T-cell (primary cell): Measurements from ENCODE around the gene FTCDNL1. TPM values are rescaled to one million over a fixed set of nuclear protein-coding genes. Genes with fewer than 3 reads are reported as not detected.

ENCODE experiments used
- ATAC-seq, 4 experiments: fragments of 200-7000 bp in 3 of 4; fragments of 150-1000 bp in 1 of 4; cut with Tn5 transposase; replicated peaks in 1 of 4; 1 replicate in 3 of 4; 2 replicates in 1 of 4; pipeline ENCODE4 v1.10.0; 2021; ENCODE audit warnings: moderate library complexity in 3 of 4, mild to moderate bottlenecking in 2 of 4, moderate number of reproducible peaks in 1 of 4
- CTCF ChIA-PET, 2 donors: fragments of 300-600 bp; sonication (Branson Sonifier 250); formaldehyde crosslinking; loops; one replicate each; lab custom pipeline; 2022; ENCODE audit warnings: antibody characterized with exemption in 2 of 2; lab: Charles Lee
- POLR2A ChIA-PET, 2 donors: fragments of 300-600 bp; sonication (Branson Sonifier 250); formaldehyde crosslinking; loops; one replicate each; lab custom pipeline; 2022; ENCODE audit warnings: antibody characterized with exemption in 2 of 2; lab: Charles Lee
- DNase-seq, 35 experiments: peaks; one replicate each; pipeline versions ENCODE4 v3.0.0 to v3.0.0-alpha.2; 2013 to 2023
- H3K27ac ChIP-seq: one replicate; pipeline ENCODE4 v1.5.1; 2013; ENCODE audit warnings: low read length
- H3K27me3 ChIP-seq, 2 experiments: replicated peaks in 1 of 2; 1 replicate in 1 of 2; 2 replicates in 1 of 2; pipeline versions ENCODE4 v1.6.1 to v1.7.0; 2013; ENCODE audit warnings: low read length in 1 of 2, mixed read lengths in 1 of 2; ENCODE audit not compliant: control insufficient read depth in 2 of 2, insufficient read depth in 2 of 2; ENCODE audit errors: extremely low read depth in 1 of 2
- H3K36me3 ChIP-seq, 2 donors: 1 replicate in 1 of 2; 2 replicates in 1 of 2; pipeline versions ENCODE4 v1.6.1 to v1.7.0; 2013; ENCODE audit warnings: low read length in 1 of 2; ENCODE audit not compliant: control insufficient read depth in 2 of 2, insufficient read depth in 1 of 2; ENCODE audit errors: extremely low read depth in 1 of 2
- H3K4me1 ChIP-seq, 2 experiments: 1 replicate in 1 of 2; 2 replicates in 1 of 2; pipeline versions ENCODE4 v1.6.1 to v1.7.0; 2013; ENCODE audit warnings: low read length in 2 of 2, mixed read lengths in 1 of 2; ENCODE audit not compliant: insufficient read depth in 2 of 2, control insufficient read depth in 1 of 2; ENCODE audit errors: extremely low read depth in 1 of 2
- H3K4me3 ChIP-seq, 2 donors: 1 replicate in 1 of 2; 2 replicates in 1 of 2; pipeline versions ENCODE4 v1.5.1 to v1.7.0; 2013; ENCODE audit warnings: mild to moderate bottlenecking in 2 of 2, low read length in 1 of 2, moderate library complexity in 1 of 2; ENCODE audit not compliant: control insufficient read depth in 1 of 2; ENCODE audit errors: extremely low read depth in 1 of 2
- H3K9me3 ChIP-seq: 2 replicates; pipeline ENCODE4 v1.7.0; 2013
- H3K27ac Mint-ChIP-seq, 2 donors: one replicate each; pipeline ENCODE4 v1.8.0; 2020 to 2021; ENCODE audit warnings: mild to moderate bottlenecking in 2 of 2, mixed read lengths in 2 of 2
- H3K27me3 Mint-ChIP-seq, 2 donors: one replicate each; pipeline ENCODE4 v1.8.0; 2021 to 2022; ENCODE audit warnings: mixed read lengths in 2 of 2
- H3K36me3 Mint-ChIP-seq: one replicate; pipeline ENCODE4 v1.8.0; 2021; ENCODE audit warnings: mixed read lengths
- H3K4me1 Mint-ChIP-seq, 3 donors: one replicate each; pipeline ENCODE4 v1.8.0; 2020 to 2022; ENCODE audit warnings: mixed read lengths in 3 of 3, mild to moderate bottlenecking in 1 of 3
- H3K4me3 Mint-ChIP-seq, 3 donors: one replicate each; pipeline ENCODE4 v1.8.0; 2020 to 2022; ENCODE audit warnings: mild to moderate bottlenecking in 3 of 3, mixed read lengths in 3 of 3, moderate library complexity in 3 of 3
- H3K9me3 Mint-ChIP-seq, 3 donors: one replicate each; pipeline ENCODE4 v1.8.0; 2020 to 2022; ENCODE audit warnings: mixed read lengths in 3 of 3
- WGBS: methylation state at CpG from one replicate; pipeline ENCODE4 v1.1.5; 2013; ENCODE audit warnings: missing lambda C conversion rate; ENCODE audit not compliant: insufficient coverage; 5-methylcytosine and 5-hydroxymethylcytosine counted together
- total RNA-seq, 35 experiments: library from RNA in 6 of 35; stranded (reverse) in 6 of 35; fragments of 120-200 nt in 1 of 35; gene quantifications; one replicate each; pipeline versions ENCODE4 v1.2.1 to v1.2.4 and lab custom pipeline; 2013 to 2026

Gene FTCDNL1
- total RNA-seq, 5 donors from 2014 or later (not counting 1 experiment from before 2014, with no cell fraction given), result 0.77 to 3.8 (median 2.6) TPM

GRCh38 chr2:199814101-199814816 is 36.7 kb downstream of the FTCDNL1 start:
- Mint-ChIP-seq H3K9me3 (no peaks in the 10 kb centered on the region), H3K4me3 (no peak overlapping the region), H3K27ac (no peak overlapping the region), H3K4me1 (no peaks in the 10 kb centered on the region), H3K27me3 (no peaks in the 10 kb centered on the region), H3K36me3 (peaks cover 6% of the 10 kb centered on the region)
- DNase-seq (no peak), ATAC-seq (no peak)
- Histone ChIP-seq H3K27me3 (no peaks in the 10 kb centered on the region), H3K27ac (no peak overlapping the region), H3K36me3 (no peaks in the 10 kb centered on the region), H3K4me1 (no peaks in the 10 kb centered on the region), H3K4me3 (no peak overlapping the region), H3K9me3 (no peaks in the 10 kb centered on the region)
- WGBS, result 81% methylated on average over 3 of the region's 6 CpGs
- ChIA-PET CTCF (no interaction called here), POLR2A (no interaction called here)

GRCh38 chr2:199812493-199812892 is 38.5 kb downstream of the FTCDNL1 start:
- Histone ChIP-seq H3K9me3 (no peaks in the 10 kb centered on the region), H3K4me3 (no peak overlapping the region), H3K27me3 (no peaks in the 10 kb centered on the region), H3K36me3 (no peaks in the 10 kb centered on the region), H3K4me1 (no peaks in the 10 kb centered on the region), H3K27ac (no peak overlapping the region)
- no peak for DNase-seq
- Mint-ChIP-seq H3K4me1 (no peaks in the 10 kb centered on the region), H3K27me3 (no peaks in the 10 kb centered on the region), H3K4me3 (no peak overlapping the region), H3K9me3 (peaks cover 0 to 4% (median 2%) of the 10 kb centered on the region in 3 donors), H3K27ac (no peak overlapping the region), H3K36me3 (peaks cover 3% of the 10 kb centered on the region)
- no peak for ATAC-seq
- POLR2A ChIA-PET, result no interaction called here
- CTCF ChIA-PET, result no interaction called here
- 100% methylated on average over 1 of the region's 8 CpGs for WGBS

- 75% methylated on average over 2 of the region's 2 CpGs for WGBS
- Histone ChIP-seq H3K27me3 (no peaks in the 10 kb centered on the region), H3K36me3 (no peaks in the 10 kb centered on the region), H3K9me3 (no peaks in the 10 kb centered on the region), H3K4me1 (no peaks in the 10 kb centered on the region), H3K27ac (no peak overlapping the region), H3K4me3 (no peak overlapping the region)
- Mint-ChIP-seq H3K4me3 (no peak overlapping the region), H3K36me3 (peaks cover 7% of the 10 kb centered on the region), H3K9me3 (peaks cover 0 to 4% (median 2%) of the 10 kb centered on the region in 3 donors), H3K4me1 (no peaks in the 10 kb centered on the region), H3K27ac (no peak overlapping the region), H3K27me3 (no peaks in the 10 kb centered on the region)
- ATAC-seq (no peak), DNase-seq (no peak)
- ChIA-PET CTCF (no interaction called here), POLR2A (no interaction called here)
These were observed 39.6 kb downstream of the FTCDNL1 start for GRCh38 chr2:199811346-199811745.

GRCh38 chr2:199810422-199811171 is 40.4 kb downstream of the FTCDNL1 start:
- H3K36me3 Mint-ChIP-seq, result peaks cover 7% of the 10 kb centered on the region
- DNase-seq, result no peak
- H3K9me3 ChIP-seq, result no peaks in the 10 kb centered on the region
- WGBS, result 78% methylated on average over 3 of the region's 7 CpGs
- no peak overlapping the region for H3K4me3 ChIP-seq
- H3K27ac ChIP-seq, result no peak overlapping the region
- ChIA-PET CTCF (no interaction called here), POLR2A (no interaction called here)
- H3K4me3 Mint-ChIP-seq, result no peak overlapping the region
- H3K27me3 ChIP-seq, result no peaks in the 10 kb centered on the region
- no peak overlapping the region for H3K27ac Mint-ChIP-seq
- H3K36me3 ChIP-seq, result no peaks in the 10 kb centered on the region
- H3K4me1 ChIP-seq, result no peaks in the 10 kb centered on the region
- no peaks in the 10 kb centered on the region for H3K4me1 Mint-ChIP-seq
- peaks cover 0 to 4% (median 2%) of the 10 kb centered on the region in 3 donors for H3K9me3 Mint-ChIP-seq
- ATAC-seq, result no peak
- H3K27me3 Mint-ChIP-seq, result no peaks in the 10 kb centered on the region

- Histone ChIP-seq H3K4me3 (no peak overlapping the region), H3K4me1 (no peaks in the 10 kb centered on the region), H3K36me3 (no peaks in the 10 kb centered on the region), H3K27me3 (no peaks in the 10 kb centered on the region), H3K9me3 (no peaks in the 10 kb centered on the region), H3K27ac (no peak overlapping the region)
- H3K4me3 Mint-ChIP-seq, result no peak overlapping the region
- no peaks in the 10 kb centered on the region for H3K27me3 Mint-ChIP-seq
- H3K27ac Mint-ChIP-seq, result no peak overlapping the region
- CTCF ChIA-PET, result no interaction called here
- peaks cover 7% of the 10 kb centered on the region for H3K36me3 Mint-ChIP-seq
- H3K9me3 Mint-ChIP-seq, result peaks cover 0 to 4% (median 2%) of the 10 kb centered on the region in 3 donors
- no peak for ATAC-seq
- DNase-seq, result no peak
- POLR2A ChIA-PET, result no interaction called here
- no peaks in the 10 kb centered on the region for H3K4me1 Mint-ChIP-seq
These were observed 43.0 kb downstream of the FTCDNL1 start for GRCh38 chr2:199807966-199808365.

- no peak for DNase-seq
- Histone ChIP-seq H3K36me3 (no peaks in the 10 kb centered on the region), H3K27ac (no peak overlapping the region), H3K4me1 (no peaks in the 10 kb centered on the region), H3K27me3 (no peaks in the 10 kb centered on the region), H3K9me3 (no peaks in the 10 kb centered on the region), H3K4me3 (no peak overlapping the region)
- ATAC-seq, result no peak
- WGBS, result 80% methylated on average over 4 of the region's 7 CpGs
- Mint-ChIP-seq H3K27me3 (peaks cover 0 to 2% of the 10 kb centered on the region in 2 donors), H3K4me3 (no peak overlapping the region), H3K36me3 (peaks cover 4% of the 10 kb centered on the region), H3K4me1 (no peaks in the 10 kb centered on the region), H3K9me3 (peaks cover 0 to 4% (median 2%) of the 10 kb centered on the region in 3 donors), H3K27ac (no peak overlapping the region)
- POLR2A ChIA-PET, result no interaction called here
- CTCF ChIA-PET, result no interaction called here
These were observed 44.8 kb downstream of the FTCDNL1 start for GRCh38 chr2:199806179-199806578.
